ENCODE results near the gene NCOA6.

NCOA6 gene

DNA sequence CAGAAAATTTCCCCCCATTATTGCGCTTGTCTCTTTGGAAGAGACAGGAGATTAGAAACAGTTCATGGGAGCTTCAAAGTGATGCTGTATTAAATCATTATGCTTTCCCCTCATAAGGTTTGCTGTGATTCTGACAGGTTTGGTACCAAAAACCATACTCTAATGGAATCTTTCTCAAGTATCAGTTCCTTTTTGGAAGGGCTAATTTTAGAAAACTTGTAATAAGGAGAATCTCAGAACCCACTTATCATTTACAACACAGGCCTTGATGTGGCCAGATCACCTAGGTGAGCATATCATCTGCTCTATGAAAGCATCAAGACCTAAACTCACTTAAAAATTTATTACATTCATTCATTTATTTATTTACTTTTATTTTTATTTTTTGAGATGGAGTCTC is 70.1 kb downstream of the NCOA6 start:
- DNase-seq = no peak
- H3K4me3 ChIP-seq (ENCODE audit: low read length) = no peak overlapping the region
- no peaks in the 10 kb centered on the region for H4K20me1 ChIP-seq (ENCODE audit: insufficient read depth, low read length)
- no peaks in the 10 kb centered on the region for H3K4me1 ChIP-seq (ENCODE audit: low read length)
- no peaks in the 10 kb centered on the region for H3K9me2 ChIP-seq (replicated peaks; ENCODE audit: insufficient read depth, low read length)
- H2AFZ ChIP-seq (ENCODE audit: low read length) = no peak overlapping the region
- TF ChIP-seq CTCF (IDR thresholded peaks at IDR 0.05; ENCODE audit: low read length) (no peak), EZH2phosphoT487 (IDR thresholded peaks at IDR 0.05; ENCODE audit: low read length) (no peak), EZH2 (optimal IDR thresholded peaks at IDR 0.05; ENCODE audit: low read depth, low read length) (no peak)
- H3K27me3 ChIP-seq (replicated peaks; ENCODE audit: insufficient read depth, low read length) = no peaks in the 10 kb centered on the region
- no peak overlapping the region for H3K27ac ChIP-seq (ENCODE audit: low read length)
- peaks cover 10% of the 10 kb centered on the region for H3K36me3 ChIP-seq (replicated peaks; ENCODE audit: insufficient read depth, low read length)
- H3K9ac ChIP-seq (ENCODE audit: low read length) = no peak overlapping the region
- no peaks in the 10 kb centered on the region for H3K9me3 ChIP-seq (replicated peaks; ENCODE audit: insufficient read depth, low read length)
- no peak overlapping the region for H3K4me2 ChIP-seq (ENCODE audit: low read depth, low read length)
- no peaks in the 10 kb centered on the region for H3F3A ChIP-seq (ENCODE audit: insufficient read depth, low read length)
- H3K79me2 ChIP-seq (ENCODE audit: low read length) = no peaks in the 10 kb centered on the region

- no peaks in the 10 kb centered on the region for H3K9me2 ChIP-seq (replicated peaks; ENCODE audit: insufficient read depth, low read length)
- no peak overlapping the region for H3K27ac ChIP-seq (ENCODE audit: low read length)
- no peak for DNase-seq
- TF ChIP-seq EZH2 (optimal IDR thresholded peaks at IDR 0.05; ENCODE audit: low read depth, low read length) = no peak
- no peak for TF ChIP-seq CTCF (IDR thresholded peaks at IDR 0.05; ENCODE audit: low read length)
- TF ChIP-seq EZH2phosphoT487 (IDR thresholded peaks at IDR 0.05; ENCODE audit: low read length) = no peak
- H3K4me3 ChIP-seq (ENCODE audit: low read length) = no peak overlapping the region
- no peaks in the 10 kb centered on the region for H3K9me3 ChIP-seq (replicated peaks; ENCODE audit: insufficient read depth, low read length)
- no peak overlapping the region for H2AFZ ChIP-seq (ENCODE audit: low read length)
- no peaks in the 10 kb centered on the region for H3F3A ChIP-seq (ENCODE audit: insufficient read depth, low read length)
- H4K20me1 ChIP-seq (ENCODE audit: insufficient read depth, low read length) = no peaks in the 10 kb centered on the region
- no peak overlapping the region for H3K4me2 ChIP-seq (ENCODE audit: low read depth, low read length)
- no peaks in the 10 kb centered on the region for H3K4me1 ChIP-seq (ENCODE audit: low read length)
- no peaks in the 10 kb centered on the region for H3K79me2 ChIP-seq (ENCODE audit: low read length)
- peaks cover 10% of the 10 kb centered on the region for H3K36me3 ChIP-seq (replicated peaks; ENCODE audit: insufficient read depth, low read length)
- H3K27me3 ChIP-seq (replicated peaks; ENCODE audit: insufficient read depth, low read length) = no peaks in the 10 kb centered on the region
- H3K9ac ChIP-seq (ENCODE audit: low read length) = no peak overlapping the region
These were observed 70.8 kb downstream of the NCOA6 start for GRCh38 chr20:34754611-34755010.

DNA sequence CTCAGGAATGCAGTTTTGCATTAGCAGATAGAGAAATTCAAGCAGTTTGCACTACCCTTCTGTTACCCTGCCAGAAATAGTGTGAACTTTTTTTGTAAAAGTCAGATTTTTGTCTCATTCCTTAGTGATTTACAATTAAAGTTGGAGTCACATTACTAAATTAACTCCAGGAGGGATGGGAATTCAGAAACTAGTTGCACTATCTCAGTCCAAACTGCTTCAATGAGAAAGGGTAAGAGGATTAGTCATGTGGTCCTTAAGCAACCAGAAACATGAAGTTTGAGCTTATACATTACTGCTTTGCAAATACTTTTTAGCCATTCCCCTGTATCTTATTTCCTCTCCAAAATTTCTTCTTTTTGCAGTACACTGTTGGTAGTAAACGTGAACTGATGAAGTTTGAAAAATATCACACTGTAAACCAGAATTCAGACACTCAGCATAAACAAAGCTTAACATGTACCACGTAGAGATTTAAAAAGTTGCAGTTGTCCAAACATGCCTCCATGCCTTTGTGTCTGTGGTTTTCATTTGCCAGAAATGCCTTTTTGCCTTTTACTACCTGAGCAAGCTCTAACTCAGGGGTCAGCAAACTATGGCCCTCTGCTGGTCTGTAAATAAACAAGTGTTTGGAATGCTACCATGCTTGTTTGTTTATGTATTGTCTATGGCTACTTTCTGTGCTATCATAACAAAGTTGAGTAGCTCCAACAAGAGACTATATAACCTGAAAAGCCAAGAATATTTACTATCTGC is 71.6 kb downstream of the NCOA6 start:
- Histone ChIP-seq H3K79me2 (ENCODE audit: low read length) (no peaks in the 10 kb centered on the region), H3K4me1 (ENCODE audit: low read length) (no peaks in the 10 kb centered on the region), H4K20me1 (ENCODE audit: insufficient read depth, low read length) (no peaks in the 10 kb centered on the region), H3K36me3 (replicated peaks; ENCODE audit: insufficient read depth, low read length) (peaks cover 10% of the 10 kb centered on the region), H3K4me3 (ENCODE audit: low read length) (no peak overlapping the region), H3K9ac (ENCODE audit: low read length) (no peak overlapping the region), H3K9me3 (replicated peaks; ENCODE audit: insufficient read depth, low read length) (no peaks in the 10 kb centered on the region), H3K9me2 (replicated peaks; ENCODE audit: insufficient read depth, low read length) (no peaks in the 10 kb centered on the region), H2AFZ (ENCODE audit: low read length) (no peak overlapping the region), H3K27ac (ENCODE audit: low read length) (no peak overlapping the region), H3K4me2 (ENCODE audit: low read depth, low read length) (no peak overlapping the region), H3K27me3 (replicated peaks; ENCODE audit: insufficient read depth, low read length) (no peaks in the 10 kb centered on the region), H3F3A (ENCODE audit: insufficient read depth, low read length) (no peaks in the 10 kb centered on the region)
- TF ChIP-seq EZH2 (optimal IDR thresholded peaks at IDR 0.05; ENCODE audit: low read depth, low read length) = no peak
- TF ChIP-seq CTCF (IDR thresholded peaks at IDR 0.05; ENCODE audit: low read length) = no peak
- no peak for DNase-seq

Data from MM.1S (cell line).